Measurements from ENCODE around the gene TTC6.
A peak's percentile ranks its signal among the peaks of the same experiment; 100 is the strongest.

Gene TTC6

DNA sequence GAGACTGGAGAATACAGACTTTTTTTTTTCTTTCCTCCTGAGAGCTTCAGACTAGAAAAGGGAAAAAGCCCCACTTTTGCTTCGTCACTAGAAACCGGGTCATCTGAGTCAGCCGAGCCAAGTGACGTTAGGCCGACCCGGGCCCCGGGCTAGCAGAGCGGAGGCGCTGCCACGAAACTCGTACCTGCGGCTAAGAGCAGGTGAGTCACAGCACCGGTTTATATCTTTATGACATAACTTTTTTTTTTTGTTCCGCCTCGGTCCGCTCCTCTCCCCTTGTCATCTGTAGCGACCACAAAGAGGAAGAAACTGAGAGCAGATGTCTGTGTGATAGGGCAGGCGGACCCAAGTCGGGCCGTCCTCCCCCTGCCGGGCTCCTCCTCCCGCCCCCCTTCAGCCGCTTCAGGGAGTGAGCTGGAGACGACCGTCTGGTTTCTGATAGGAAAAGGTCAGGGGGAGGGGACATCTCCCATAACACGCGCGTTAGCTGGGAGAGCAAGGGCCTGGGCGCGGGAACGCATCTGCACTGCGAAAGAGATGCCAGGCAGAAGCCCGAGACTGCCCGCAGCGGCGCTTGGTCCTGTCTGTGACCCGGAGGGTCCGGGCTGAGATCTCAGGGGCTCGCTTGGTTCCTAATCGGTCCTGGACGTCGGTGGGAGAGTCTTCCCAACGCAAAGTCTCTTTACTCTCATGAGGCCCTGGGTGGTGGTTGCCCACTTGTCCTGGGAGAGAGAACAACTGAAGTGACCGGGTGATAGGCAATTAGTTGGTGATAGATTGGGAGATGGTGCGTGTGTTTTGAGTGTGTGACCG, 586 bp downstream of the TTC6 start:
- Histone ChIP-seq H3K36me3 (replicated peaks) (no peaks in the 10 kb centered on the region), H3K27ac (no peak overlapping the region), H3K27me3 (replicated peaks) (peaks cover 81% of the 10 kb centered on the region), H3K4me3 (ENCODE audit: low read depth, low read length) (peak overlapping the region; percentile 15)
- TF ChIP-seq CTCF (IDR thresholded peaks at IDR 0.05; ENCODE audit: low read depth, low read length, missing control alignments), result no peak
- in situ Hi-C loops (cut with HindIII; ENCODE audit: low pct_ligation_motif_present, low sequenced_read_pairs), result no loop called here
- DNase-seq, result no peak

GRCh38 chr14:37596790-37597472, 1.5 kb downstream of the TTC6 start:
- Histone ChIP-seq H3K27me3 (replicated peaks) (peaks cover 81% of the 10 kb centered on the region), H3K4me3 (ENCODE audit: low read depth, low read length) (no peak overlapping the region), H3K27ac (no peak overlapping the region), H3K36me3 (replicated peaks) (no peaks in the 10 kb centered on the region)
- DNase-seq, result no peak
- in situ Hi-C loops (cut with HindIII; ENCODE audit: low pct_ligation_motif_present, low sequenced_read_pairs), result no loop called here
- TF ChIP-seq CTCF (IDR thresholded peaks at IDR 0.05; ENCODE audit: low read depth, low read length, missing control alignments), result no peak

DNA sequence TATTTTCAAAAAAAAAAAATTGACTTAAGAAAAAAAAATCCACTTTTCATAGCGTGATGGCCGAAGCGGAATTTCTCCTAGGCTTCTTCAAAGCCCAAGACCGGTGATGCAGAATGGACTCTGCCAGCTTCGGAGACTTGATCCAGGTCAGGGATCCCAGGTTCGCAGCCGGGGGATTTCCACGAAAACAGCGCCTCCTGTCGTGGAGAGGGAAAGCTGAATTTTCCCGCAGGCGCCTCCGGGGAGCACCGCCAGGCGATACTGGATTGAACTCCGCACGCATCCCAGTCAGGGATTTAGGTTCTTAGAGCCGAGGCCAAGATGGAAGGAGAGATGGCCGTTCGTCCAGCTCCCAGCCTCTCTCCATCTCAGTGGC, 2.1 kb downstream of the TTC6 start:
- TF ChIP-seq CTCF (IDR thresholded peaks at IDR 0.05; ENCODE audit: low read depth, low read length, missing control alignments), result peak; percentile 76
- no peaks in the 10 kb centered on the region for H3K36me3 ChIP-seq (replicated peaks)

GRCh38 chr14:37597914-37598746, 2.7 kb downstream of the TTC6 start:
- Histone ChIP-seq H3K27ac (no peak overlapping the region), H3K27me3 (replicated peaks) (peaks cover 81% of the 10 kb centered on the region), H3K36me3 (replicated peaks) (no peaks in the 10 kb centered on the region), H3K4me3 (ENCODE audit: low read depth, low read length) (no peak overlapping the region)
- no peak for DNase-seq
- TF ChIP-seq CTCF (IDR thresholded peaks at IDR 0.05; ENCODE audit: low read depth, low read length, missing control alignments), result no peak
- in situ Hi-C loops (cut with HindIII; ENCODE audit: low pct_ligation_motif_present, low sequenced_read_pairs), result no loop called here

More for the DNA sequence above, 2.1 kb downstream of the TTC6 start:
- no peak for DNase-seq
- H3K27ac ChIP-seq, result no peak overlapping the region
- no peak overlapping the region for H3K4me3 ChIP-seq (ENCODE audit: low read depth, low read length)
- in situ Hi-C loops (cut with HindIII; ENCODE audit: low pct_ligation_motif_present, low sequenced_read_pairs), result no loop called here
- peaks cover 81% of the 10 kb centered on the region for H3K27me3 ChIP-seq (replicated peaks)

- no peak overlapping the region for H3K27ac ChIP-seq
- H3K36me3 ChIP-seq (replicated peaks), result no peaks in the 10 kb centered on the region
- peaks cover 84% of the 10 kb centered on the region for H3K27me3 ChIP-seq (replicated peaks)
- DNase-seq, result no peak
- H3K4me3 ChIP-seq (ENCODE audit: low read depth, low read length), result no peak overlapping the region
- TF ChIP-seq CTCF (IDR thresholded peaks at IDR 0.05; ENCODE audit: low read depth, low read length, missing control alignments), result no peak
- in situ Hi-C loops (cut with HindIII; ENCODE audit: low pct_ligation_motif_present, low sequenced_read_pairs), result no loop called here
Observed at GRCh38 chr14:37598747-37599506, 3.5 kb downstream of the TTC6 start.

All from brain microvascular endothelial cell (primary cell).